IMR-90 (cell line): Measurements from ENCODE around the gene RBP5.

ENCODE experiments used
- CTCF ChIP-seq: conservative IDR thresholded peaks from 2 replicates; pipeline ENCODE4 v1.5.1; 2012; ENCODE audit warnings: mild to moderate bottlenecking, low read depth, low read length, improper control_type of control experiment
- POLR2A ChIP-seq: IDR thresholded peaks from 2 replicates; pipeline ENCODE4 v1.6.1; 2012; ENCODE audit warnings: mild to moderate bottlenecking, low read depth, low read length
- SMC3 ChIP-seq: fragments of 150-350 bp; IDR thresholded peaks from 2 replicates; pipeline ENCODE4 v1.6.1; 2016; ENCODE audit warnings: low read depth, mild to moderate bottlenecking, antibody characterized with exemption, low read length, moderate library complexity

DNA sequence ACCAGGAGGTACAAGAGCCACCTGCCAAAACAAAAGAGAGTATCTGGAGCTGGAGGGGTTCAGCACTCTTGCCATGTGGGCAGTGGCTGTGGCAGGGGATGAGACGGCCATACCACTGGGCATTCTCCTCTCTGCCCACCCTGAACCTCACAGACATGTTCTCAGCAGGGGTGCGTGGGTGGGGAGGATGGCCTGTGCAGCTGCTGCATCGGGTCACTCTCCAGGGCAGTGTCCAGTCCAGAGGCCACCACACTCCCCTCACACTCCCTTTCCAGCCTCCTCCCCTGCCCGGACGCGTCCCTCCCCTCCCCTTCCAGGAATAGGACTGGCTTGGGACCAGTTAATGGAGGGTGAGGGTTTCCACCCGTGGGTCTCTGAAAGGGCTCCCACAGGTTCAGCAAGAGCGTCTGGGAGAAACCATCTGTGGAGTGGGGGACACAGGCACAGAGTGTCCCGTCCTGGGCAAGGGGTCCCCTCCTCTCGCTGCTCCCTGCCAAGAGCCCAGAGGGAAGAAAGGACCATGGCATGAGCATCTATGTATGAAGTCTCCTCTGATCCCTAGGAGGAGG lies 36.9 kb downstream of the RBP5 start:
- no peak for TF ChIP-seq CTCF
- TF ChIP-seq SMC3, result no peak
- no peak for TF ChIP-seq POLR2A
